Esophagus squamous epithelium (tissue), 5 donors: Measurements from ENCODE around the gene DNAJB13. TPM values are rescaled to one million over a fixed set of nuclear protein-coding genes. Genes with fewer than 3 reads are reported as not detected.

Experiments used
- DNase-seq: peaks from one replicate; lab custom pipeline; 2025; lab: John Stamatoyannopoulos, UW
- H3K27ac ChIP-seq, 4 donors: fragments of 200-600 bp; sonication (generic); one replicate each; pipeline ENCODE4 v1.5.1; 2016 to 2019; ENCODE audit warnings: mild to moderate bottlenecking in 1 of 4
- H3K27me3 ChIP-seq, 4 donors: fragments of 200-600 bp; sonication (generic); 1 replicate in 3 of 4; 2 replicates in 1 of 4; pipeline versions ENCODE4 v1.5.1 to v1.6.0; 2017 to 2021; ENCODE audit warnings: antibody characterized with exemption in 1 of 4
- H3K36me3 ChIP-seq, 3 donors: fragments of 200-600 bp; sonication (generic); one replicate each; pipeline ENCODE4 v1.5.1; 2016 to 2019
- H3K4me1 ChIP-seq, 3 donors: fragments of 200-600 bp; sonication (generic); one replicate each; pipeline ENCODE4 v1.5.1; 2017 to 2019
- H3K4me3 ChIP-seq, 4 donors: fragments of 200-600 bp; sonication (generic); 1 replicate in 3 of 4; 2 replicates in 1 of 4; pipeline ENCODE4 v1.5.1; 2016 to 2019; ENCODE audit warnings: mild to moderate bottlenecking in 2 of 4, moderate library complexity in 1 of 4
- H3K9me3 ChIP-seq, 3 donors: fragments of 200-600 bp; sonication (generic); one replicate each; pipeline ENCODE4 v1.5.1; 2016 to 2019
- CTCF ChIP-seq, 6 experiments: fragments of 450-650 bp in 4 of 6; fragments of 200-600 bp in 2 of 6; sonication (generic) in 2 of 6; IDR thresholded peaks; one replicate each; pipeline ENCODE4 v1.5.1; 2016 to 2019; ENCODE audit warnings: antibody characterized with exemption in 6 of 6, mild to moderate bottlenecking in 4 of 6, moderate library complexity in 4 of 6
- POLR2A ChIP-seq, 4 donors: fragments of 450-650 bp; IDR thresholded peaks; one replicate each; pipeline ENCODE4 v1.6.1; 2017; ENCODE audit warnings: antibody characterized with exemption in 4 of 4, mild to moderate bottlenecking in 4 of 4, moderate library complexity in 3 of 4
- WGBS, 2 donors: methylation state at CpG; one replicate each; pipeline ENCODE4 v1.1.5; 2018; 5-methylcytosine and 5-hydroxymethylcytosine counted together
- intact Hi-C: fragments of 100-400 bp; cut with DNase I; formaldehyde crosslinking; loops from one replicate; pipeline ENCODE4 v1.15.0; 2022
- total RNA-seq, 4 donors: library from RNA; depleted of rRNA; stranded (reverse); fragments of >200 nt; gene quantifications; one replicate each; pipeline ENCODE4 v1.1.0, GENCODE V29; 2016
- donor health status: DM: yes; HTN: yes; CAD: no.

Gene DNAJB13
- total RNA-seq, 4 donors from 2014 or later: not detected

DNA sequence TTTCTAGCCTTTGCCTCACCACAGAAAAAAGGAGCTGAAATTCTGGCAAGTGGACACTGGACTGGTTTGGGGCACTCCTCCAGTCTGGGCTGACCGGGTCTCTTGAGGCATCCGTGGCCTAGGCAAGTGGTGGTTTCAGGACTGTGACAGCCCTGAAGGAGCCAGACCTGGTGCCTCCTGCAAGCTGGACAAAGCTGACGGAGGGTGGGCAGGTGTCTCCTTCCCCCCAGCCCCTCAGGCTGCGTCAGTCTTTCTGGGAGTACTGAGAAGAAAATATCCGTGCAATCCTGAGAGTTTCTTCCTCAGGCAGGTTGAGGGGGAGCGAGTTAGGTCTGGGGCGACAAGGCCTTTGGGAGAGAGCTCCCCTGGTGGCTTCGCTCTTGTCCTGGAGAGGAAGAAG, 62.3 kb downstream of the DNAJB13 start:
- TF ChIP-seq POLR2A (IDR thresholded peaks at IDR 0.05) (no peak), CTCF (IDR thresholded peaks at IDR 0.05) (no peak)
- H3K27ac ChIP-seq: no peak overlapping the region
- H3K4me3 ChIP-seq: no peak overlapping the region
- DNase-seq: no peak
- no peaks in the 10 kb centered on the region for H3K27me3 ChIP-seq
- no peaks in the 10 kb centered on the region for H3K9me3 ChIP-seq
- 100% methylated on average over 3 to 6 of the region's 8 CpGs for WGBS, 2 donors
- intact Hi-C loops: no loop called here
- H3K4me1 ChIP-seq: peaks cover under 1 to 25% (median 4%) of the 10 kb centered on the region in 3 donors
- peaks cover 0 to 36% (median 0%) of the 10 kb centered on the region in 3 donors for H3K36me3 ChIP-seq

DNA sequence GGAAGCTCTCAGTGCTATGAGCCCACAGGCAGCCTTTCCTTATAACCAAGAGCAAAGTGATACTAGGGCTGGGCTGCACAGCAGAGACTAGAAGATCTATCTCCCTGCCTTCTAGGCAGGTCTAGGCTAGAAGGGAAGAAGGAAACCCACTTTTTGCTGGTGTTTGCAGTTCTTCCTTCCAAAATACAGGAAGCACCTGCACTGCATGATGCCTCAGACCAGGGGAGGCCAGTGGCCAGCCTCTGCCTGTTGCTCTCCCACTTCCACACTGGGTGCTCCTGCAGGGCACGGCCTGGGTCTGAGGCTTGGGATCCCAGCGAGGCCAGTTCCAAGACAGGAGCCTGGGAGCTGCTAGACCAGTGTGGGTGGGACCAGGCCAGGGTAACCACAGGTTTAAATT, 64.1 kb downstream of the DNAJB13 start:
- H3K4me1 ChIP-seq: peaks cover 12 to 43% (median 22%) of the 10 kb centered on the region in 3 donors
- intact Hi-C loops: no loop called here

DNA sequence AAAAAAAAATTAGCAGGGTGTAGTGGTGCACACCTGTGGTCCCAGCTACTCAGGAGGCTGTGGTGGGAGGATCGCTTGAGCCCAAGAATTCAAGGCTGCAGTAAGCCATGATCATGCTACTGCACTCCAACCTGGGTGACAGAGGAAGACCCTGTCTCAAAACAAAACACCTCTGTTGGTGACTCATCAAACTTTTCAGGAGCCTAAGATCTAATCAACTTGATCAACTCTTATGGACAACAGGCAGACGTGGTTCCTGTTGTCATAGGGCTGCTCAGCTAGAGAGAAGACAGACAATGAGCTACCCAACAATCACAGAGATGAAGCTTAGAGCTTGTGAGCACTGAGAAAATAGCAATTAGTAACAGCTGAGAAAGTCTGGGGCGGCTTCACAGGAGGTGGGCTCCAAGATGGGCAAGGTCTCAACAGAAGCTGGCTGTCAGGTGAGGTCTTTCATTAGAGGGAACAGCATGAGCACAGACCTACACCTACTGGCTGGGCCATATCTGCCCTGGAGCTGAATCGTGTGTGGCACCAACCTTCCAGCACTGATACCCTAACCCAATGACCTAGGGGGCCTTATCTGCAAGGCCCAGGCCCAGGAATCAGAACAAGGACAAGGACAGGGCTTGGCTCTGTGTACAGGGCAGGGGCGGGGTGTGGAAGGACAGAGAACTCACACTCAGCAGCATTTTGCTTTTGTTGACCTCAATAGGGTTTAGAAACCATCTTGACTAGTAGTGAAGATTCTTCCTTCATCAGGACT, 65.3 kb downstream of the DNAJB13 start:
- Histone ChIP-seq H3K27me3 (no peaks in the 10 kb centered on the region), H3K9me3 (no peaks in the 10 kb centered on the region), H3K36me3 (peaks cover 0 to 36% (median 0%) of the 10 kb centered on the region in 3 donors), H3K4me1 (peaks cover 12 to 45% (median 24%) of the 10 kb centered on the region in 3 donors), H3K4me3 (no peak overlapping the region), H3K27ac (no peak overlapping the region)
- no peak for DNase-seq
- intact Hi-C loops: no loop called here
- TF ChIP-seq POLR2A (IDR thresholded peaks at IDR 0.05): no peak
- TF ChIP-seq CTCF (IDR thresholded peaks at IDR 0.05): no peak
- 93 to 94% methylated on average over 5 of the region's 5 CpGs for WGBS, 2 donors

More for the DNA sequence above, 64.1 kb downstream of the DNAJB13 start:
- Histone ChIP-seq H3K36me3 (peaks cover 0 to 36% (median 0%) of the 10 kb centered on the region in 3 donors), H3K27me3 (no peaks in the 10 kb centered on the region), H3K4me3 (no peak overlapping the region), H3K9me3 (no peaks in the 10 kb centered on the region), H3K27ac (no peak overlapping the region)
- WGBS, 2 donors: 80% methylated on average over 2 of the region's 2 CpGs; no CpG with 5 or more reads in 1 of the 2 donors
- DNase-seq: no peak
- TF ChIP-seq POLR2A (IDR thresholded peaks at IDR 0.05): no peak
- TF ChIP-seq CTCF (IDR thresholded peaks at IDR 0.05): no peak

DNA sequence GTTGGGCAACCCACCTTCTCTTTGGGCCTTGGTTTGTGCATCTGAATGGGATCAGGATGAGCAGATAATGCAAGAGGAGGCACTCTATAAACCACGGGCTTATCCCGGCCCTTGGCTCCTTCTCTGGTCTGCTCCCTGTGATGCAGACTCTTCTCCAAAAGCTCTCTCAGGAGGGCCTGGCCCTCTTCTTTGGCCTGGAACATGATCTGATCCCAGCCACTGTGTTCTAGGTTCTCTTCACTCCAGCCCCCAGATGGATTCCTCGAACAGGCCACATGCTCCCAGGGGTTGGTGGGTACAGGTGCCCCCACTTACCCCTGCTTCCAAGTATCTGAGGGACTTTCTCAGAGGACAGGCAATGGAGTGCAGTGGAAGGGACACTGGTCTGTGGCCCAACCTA, 66.8 kb downstream of the DNAJB13 start:
- H3K9me3 ChIP-seq: no peaks in the 10 kb centered on the region
- H3K4me3 ChIP-seq: no peak overlapping the region
- H3K27me3 ChIP-seq: no peaks in the 10 kb centered on the region
- intact Hi-C loops: no loop called here
- H3K36me3 ChIP-seq: peaks cover 0 to 36% (median 0%) of the 10 kb centered on the region in 3 donors
- peaks cover 12 to 32% (median 24%) of the 10 kb centered on the region in 3 donors for H3K4me1 ChIP-seq
- DNase-seq: no peak
- WGBS, 2 donors: 93 to 100% methylated on average over 1 to 2 of the region's 3 CpGs
- peak overlapping the region in 3 of 4 donors; percentile 69 to 86 (median 76) for H3K27ac ChIP-seq
- TF ChIP-seq POLR2A (IDR thresholded peaks at IDR 0.05): no peak
- TF ChIP-seq CTCF (IDR thresholded peaks at IDR 0.05): no peak

DNA sequence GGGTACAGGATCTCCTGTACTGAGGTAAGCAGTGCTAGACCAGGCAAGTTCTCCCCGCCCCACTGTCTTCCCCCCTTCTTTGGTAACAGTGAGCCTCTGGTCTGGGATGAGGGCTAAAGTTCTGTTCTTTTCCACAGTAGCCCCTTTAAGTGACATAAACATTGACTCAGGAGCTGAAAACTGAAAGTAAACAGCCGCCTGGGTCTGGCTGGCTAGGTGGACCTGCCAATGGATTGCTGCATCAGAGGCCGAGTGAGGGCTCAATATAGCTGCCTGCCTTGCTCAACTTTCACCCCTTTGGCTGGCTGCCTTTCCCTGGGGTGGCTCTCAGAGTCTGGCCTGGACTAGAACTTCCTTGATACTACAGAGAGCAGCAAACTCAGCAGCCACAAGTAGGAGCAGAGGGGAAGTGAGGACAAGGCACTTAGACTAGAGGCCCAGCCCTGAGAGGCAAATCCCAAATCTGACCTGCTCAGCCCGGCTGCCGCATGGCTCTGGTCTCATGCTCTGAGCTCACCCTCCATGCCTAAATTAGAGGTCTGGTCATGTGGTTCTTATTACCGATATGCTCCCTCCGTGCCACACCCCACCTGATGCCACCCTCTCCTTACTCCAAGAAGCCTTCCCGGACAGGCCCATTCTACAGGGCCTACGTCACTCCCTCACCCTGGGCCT, 67.6 kb downstream of the DNAJB13 start:
- no peak for DNase-seq
- Histone ChIP-seq H3K27ac (peak overlapping the region; percentile 47 to 86 (median 72)), H3K4me3 (no peak overlapping the region), H3K36me3 (peaks cover 0 to 31% (median 0%) of the 10 kb centered on the region in 3 donors), H3K4me1 (peaks cover 12 to 32% (median 24%) of the 10 kb centered on the region in 3 donors), H3K27me3 (no peaks in the 10 kb centered on the region), H3K9me3 (no peaks in the 10 kb centered on the region)
- WGBS, 2 donors: 51 to 55% methylated on average over 7 to 9 of the region's 9 CpGs
- TF ChIP-seq POLR2A (IDR thresholded peaks at IDR 0.05): no peak
- TF ChIP-seq CTCF (IDR thresholded peaks at IDR 0.05): no peak
- intact Hi-C loops: no loop called here
